HG02938 (cell line): ENCODE measurements around the gene ATMIN.

Experiments used
- ATAC-seq: cut with Tn5 transposase; IDR thresholded peaks from one replicate; pipeline ENCODE4 v1.9.1; 2021; ENCODE audit warnings: mild to moderate bottlenecking, moderate library complexity; ENCODE audit not compliant: unreplicated experiment

ATMIN gene

DNA sequence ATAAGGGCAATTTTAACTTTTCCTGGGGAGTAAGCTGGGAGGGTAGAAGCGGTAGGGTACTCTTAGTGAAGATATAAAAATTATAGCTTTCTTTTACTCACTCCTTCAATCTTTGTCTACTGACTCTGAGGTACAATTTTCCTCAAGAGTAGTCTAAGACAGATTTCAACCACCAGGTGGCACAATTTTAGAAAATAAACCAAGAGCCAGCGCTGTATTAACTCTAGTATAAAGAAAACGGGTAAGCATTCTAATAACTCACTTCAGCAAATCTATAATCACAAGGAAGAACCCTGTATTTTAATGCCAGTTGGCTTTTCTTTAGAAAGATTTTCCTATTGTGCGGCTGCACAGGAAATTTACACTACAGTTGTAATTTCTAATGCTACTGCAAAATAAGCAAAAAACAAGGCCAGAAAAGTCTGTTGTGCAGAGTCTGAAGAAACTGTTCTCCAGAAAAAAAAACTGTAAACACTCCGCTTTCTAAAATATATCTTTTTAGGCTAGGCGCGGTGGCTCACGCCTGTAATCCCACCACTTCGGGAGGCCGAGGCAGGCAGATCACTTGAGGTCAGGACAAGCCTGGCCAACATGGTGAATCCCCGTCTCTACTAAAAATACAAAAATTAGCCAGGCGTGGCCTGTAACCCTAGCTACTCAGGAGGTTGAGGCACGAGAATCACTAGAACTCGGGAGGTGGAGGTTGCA, 30.8 kb upstream of the ATMIN start:
- ATAC-seq: no peak

DNA sequence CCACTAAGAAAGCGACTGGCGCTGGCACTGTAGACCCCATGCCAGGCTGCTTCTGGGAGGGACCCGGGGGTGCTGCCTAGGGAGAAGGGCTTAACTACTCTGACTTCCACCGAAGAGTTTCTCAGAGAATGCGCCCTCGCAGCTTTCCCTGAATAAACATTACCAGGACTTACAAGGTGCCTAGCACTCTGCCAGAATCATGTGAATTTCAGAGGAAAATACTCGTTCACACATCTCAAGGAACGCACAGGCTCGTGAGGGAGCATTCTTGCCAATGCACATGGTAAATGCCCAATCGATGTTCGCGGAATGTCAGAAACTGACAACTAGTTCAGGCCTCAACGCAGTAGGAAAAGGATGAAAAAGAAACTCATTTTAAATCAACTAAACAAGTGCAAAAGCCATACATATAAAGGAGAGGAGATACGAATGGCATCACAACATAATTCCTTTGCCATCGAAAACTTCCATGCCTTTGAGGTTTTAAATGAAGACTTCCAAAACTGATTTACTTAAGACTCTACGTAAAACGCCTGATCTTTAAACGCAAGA, 30.0 kb upstream of the ATMIN start:
- ATAC-seq: no peak

DNA sequence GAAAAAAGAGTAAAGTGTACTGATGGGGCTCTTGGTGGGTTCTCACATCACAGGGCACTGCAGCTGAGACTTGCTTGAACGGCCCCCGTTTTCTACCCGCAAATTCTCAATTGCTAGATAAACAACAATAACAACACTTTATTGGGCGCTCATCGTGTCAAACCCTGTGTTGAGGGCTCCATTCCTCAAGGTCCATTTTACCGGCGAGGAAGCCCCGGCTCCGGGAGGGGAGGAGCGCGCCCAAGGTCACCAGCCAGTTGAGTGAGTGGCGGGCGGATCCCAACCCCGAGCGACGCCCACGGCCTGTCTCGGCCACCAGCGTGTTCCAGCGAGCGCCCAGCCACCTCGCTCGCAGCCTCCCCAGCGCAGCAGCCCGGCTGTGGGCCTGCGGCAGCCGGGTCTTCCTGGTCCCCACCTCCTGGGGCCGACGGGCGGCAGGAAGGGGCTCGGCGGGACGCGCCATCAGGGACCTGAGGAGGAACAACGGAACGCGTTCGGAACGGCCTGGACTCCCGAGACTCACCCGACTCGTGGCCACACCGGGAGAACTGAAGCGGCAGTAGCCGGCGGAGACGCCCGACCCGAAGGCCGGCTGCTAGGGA, 29.3 kb upstream of the ATMIN start:
- peak; percentile 24 for ATAC-seq

DNA sequence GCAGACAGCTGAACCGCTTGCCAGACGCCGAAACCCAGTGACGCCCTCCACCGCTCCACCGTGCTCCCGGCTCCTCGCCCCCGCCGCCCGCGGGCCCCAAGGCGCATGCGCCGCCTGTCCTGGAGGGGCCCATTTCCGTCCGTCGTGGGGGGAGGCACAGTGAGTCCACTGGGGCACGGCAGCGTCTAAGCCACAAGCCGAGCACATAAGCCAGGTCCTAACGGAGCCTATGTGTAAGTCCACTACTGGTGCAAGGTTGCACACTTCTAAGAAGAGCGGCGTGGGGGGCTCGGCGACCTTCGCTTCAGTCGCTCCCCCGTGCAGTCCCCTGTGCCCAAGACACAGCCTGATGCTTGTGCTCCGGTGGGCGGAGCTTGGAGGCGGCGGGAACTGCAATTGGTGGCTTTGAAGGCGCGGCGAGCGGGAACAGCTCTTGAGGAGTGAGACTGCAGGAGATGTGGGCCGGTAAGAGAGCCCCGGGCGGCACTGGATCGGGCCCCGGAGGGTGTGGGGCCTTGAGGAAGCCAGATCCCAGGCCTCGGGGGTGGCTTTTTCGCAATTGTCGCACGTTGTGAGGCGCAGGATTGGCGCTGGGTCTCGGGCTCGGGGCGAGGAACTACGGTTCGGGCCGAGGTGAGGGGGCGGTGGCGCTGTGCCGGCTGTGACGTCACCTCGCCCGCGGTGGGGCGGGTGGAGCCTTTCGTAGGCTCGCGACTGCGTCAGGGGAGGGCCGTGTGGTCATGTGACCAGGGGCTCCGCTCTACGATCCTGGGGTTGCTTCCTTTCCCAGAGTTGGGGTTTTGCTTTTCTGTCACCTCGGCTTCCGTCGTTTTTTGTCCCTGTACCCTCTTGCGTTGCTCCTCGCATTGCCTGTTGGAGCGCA, 28.6 kb upstream of the ATMIN start, which contains the start of the genes CENPN and CMC2:
Gene CENPN, plus strand, starts transcription at position 402 of the 883 bp plus-strand sequence. CDS start 4,726 bp downstream, outside the sequence.
Gene CMC2, minus strand, starts transcription at position 73 of the 883 bp plus-strand sequence. CDS start 9,491 bp downstream, outside the sequence.
- peak; percentile 86 for ATAC-seq

GRCh38 chr16:81008505-81008789, 27.2 kb upstream of the ATMIN start:
- no peak for ATAC-seq

GRCh38 chr16:81012974-81013373, 22.7 kb upstream of the ATMIN start:
- ATAC-seq: no peak

- ATAC-seq: no peak
Observed at GRCh38 chr16:81014672-81015071, 21.0 kb upstream of the ATMIN start.

DNA sequence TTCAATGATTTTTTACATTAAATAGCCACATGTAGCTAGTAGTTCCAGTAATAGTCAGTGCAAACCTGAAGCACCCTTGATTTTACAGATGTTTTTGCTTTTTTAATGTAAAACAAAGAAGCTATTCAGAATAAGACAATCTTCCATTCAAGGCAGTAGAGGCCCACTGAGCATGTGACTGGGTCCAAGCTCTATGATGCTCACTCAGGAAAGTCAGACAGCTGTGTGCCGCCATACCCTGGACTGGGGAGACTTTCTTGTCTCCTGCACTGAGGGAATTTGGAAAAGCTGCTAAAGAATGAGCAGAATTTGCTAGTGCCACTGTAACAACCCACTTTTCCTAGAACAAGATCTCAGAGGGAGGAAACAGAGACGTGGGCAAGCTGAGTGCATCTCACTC, 17.1 kb upstream of the ATMIN start:
- ATAC-seq: no peak

DNA sequence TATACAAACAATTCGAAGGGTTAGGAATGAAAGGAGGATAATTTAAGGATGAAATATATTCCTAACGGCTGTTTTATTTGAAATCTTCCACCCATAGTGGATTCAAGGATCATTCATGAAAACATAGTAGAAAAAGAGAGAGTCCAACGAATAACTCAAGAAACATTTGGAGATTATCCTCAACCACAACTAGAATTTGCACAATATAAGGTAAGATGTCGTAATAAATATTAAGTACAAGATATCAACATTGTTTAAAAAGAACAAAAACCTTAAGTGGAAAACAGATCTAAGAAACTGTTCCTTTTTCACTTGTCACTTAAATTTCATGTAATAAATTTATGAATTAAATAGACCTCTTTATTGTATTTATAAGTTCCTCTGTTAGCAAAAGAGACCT, 9.2 kb upstream of the ATMIN start:
- ATAC-seq: no peak

DNA sequence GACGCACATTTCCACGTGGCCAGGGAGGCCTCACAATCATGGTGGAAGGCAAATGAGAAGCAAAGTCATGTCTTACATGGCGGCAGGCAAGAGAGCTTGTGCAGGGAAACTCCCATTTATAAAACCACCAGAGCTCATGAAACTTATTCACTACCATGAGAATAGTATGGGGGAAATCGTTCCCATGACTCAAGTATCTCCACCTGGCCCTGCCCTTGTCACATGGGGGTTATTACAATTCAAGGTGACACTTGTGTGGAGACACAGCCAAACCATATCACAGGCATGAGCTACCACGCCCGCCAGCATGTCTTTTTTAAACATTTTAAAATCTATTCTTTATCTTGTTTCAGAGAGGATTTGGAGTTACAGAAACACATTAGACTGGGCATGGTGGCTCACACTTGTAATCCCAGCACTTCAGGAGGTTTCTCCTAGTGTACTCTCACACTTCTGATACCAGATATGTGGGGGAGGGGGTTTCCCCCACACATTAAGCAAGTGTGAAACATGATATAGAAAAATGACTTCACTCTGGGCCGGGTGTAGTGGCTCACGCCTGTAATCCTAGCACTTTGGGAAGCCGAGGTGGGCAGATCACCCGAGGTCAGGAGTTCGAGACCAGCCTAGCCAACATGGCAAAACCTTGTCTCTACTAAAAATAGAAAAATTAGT, 5.6 kb upstream of the ATMIN start:
- no peak for ATAC-seq

DNA sequence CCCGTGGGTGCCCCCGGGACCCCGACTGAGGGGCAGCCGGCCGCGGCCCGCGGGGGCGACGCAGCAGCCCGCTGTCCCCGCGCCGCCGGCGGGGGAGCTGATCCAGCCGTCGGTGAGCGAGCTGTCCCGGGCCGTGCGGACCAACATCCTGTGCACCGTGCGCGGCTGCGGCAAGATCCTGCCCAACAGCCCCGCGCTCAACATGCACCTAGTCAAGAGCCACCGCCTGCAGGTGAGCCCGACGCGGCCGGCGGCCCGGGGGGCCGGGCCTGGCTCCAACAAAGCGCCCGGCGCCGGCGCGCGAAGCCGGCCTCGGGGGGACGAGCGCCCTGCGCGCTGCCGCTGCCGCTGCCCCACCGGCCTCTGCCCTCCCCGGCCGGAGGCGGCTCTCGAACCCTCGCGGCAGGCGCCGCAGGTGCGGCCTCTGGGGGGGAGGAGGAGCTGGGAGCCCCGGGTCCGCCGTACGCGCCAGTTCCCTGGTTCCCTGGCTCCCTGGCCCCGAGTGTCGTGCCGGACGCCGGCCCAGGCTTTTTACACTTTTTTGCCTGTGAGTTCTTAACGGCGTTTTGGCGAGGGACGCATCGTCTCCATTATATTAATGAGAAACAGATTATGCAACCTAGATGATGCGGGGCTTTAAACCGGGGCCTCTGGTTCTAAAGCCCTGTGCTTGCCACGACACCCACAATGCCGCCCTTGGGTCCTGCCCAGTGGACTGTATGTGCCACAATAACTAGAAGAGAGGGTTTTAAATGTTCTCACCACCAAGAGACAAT, 521 bp downstream of the ATMIN start:
- peak; percentile 64 for ATAC-seq

DNA sequence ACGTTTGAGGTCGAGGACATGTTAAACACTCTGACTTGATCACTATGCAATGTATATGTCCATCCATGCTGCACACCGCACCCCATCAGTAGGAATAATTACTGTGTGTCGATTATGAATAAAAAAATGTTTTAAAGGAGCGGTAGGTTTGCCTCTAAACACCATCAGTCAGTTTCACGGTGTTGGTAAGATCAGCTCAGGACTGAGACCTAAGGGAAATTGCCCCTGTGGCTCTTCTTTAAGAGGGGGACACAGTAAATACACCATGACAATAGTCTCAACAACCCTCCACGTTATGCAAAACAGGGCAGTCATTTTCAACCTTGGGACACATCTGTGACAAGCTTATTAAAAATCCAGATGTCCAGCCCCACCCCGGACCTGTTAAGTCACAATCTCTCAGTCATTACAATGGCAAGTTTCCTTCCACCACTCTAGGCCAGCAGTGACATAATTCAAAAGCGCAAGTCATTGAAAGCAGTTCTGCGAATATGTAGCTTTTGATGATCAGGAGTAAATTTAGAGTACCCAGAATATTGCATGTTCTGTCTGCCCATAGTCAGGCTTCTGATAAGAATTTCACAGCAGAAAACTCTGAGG, 1.2 kb downstream of the ATMIN start:
- no peak for ATAC-seq

DNA sequence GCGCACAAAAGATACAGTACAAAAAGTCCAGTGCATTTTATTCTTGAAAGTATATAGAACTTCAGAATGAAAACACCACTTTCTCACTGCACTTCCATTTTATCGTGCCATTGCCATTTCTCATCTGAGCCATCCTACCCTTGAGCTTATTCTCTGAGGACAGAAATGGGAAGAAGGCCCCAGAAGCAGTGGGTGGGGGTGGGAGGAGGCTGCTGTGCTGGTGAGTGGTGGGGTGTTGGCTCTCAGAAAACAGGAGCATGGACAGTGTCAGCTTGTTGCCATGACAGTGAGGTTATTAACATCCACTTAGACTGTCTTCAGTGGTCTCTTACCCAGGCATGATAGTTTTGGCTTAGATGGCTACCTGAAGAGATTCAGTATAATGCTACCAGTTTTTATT, 4.5 kb downstream of the ATMIN start:
- ATAC-seq: no peak

GRCh38 chr16:81040842-81041241, 5.2 kb downstream of the ATMIN start:
- ATAC-seq: no peak

- ATAC-seq: no peak
Observed at GRCh38 chr16:81041696-81042095, 6.1 kb downstream of the ATMIN start.

DNA sequence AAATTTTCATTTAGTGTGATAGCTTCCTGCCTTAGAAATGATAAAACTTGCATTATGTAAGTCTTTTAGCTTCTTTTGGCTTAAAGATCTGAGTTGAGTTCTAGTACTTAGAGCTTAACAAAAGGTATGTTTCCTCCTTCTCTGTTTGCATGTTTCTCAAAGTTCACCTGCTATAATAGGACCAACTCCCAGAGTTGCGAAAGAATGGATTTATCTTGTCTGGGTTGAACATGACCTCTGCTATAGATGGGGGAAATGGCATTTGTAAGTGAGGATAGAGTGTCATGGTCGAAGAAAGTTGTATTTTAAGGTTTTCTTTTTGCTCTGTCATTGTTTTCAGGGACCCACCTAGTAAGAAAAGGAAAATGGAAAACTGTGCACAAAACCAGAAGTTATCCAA, 7.2 kb downstream of the ATMIN start:
- ATAC-seq: no peak

GRCh38 chr16:81053761-81054160, 18.1 kb downstream of the ATMIN start:
- no peak for ATAC-seq

DNA sequence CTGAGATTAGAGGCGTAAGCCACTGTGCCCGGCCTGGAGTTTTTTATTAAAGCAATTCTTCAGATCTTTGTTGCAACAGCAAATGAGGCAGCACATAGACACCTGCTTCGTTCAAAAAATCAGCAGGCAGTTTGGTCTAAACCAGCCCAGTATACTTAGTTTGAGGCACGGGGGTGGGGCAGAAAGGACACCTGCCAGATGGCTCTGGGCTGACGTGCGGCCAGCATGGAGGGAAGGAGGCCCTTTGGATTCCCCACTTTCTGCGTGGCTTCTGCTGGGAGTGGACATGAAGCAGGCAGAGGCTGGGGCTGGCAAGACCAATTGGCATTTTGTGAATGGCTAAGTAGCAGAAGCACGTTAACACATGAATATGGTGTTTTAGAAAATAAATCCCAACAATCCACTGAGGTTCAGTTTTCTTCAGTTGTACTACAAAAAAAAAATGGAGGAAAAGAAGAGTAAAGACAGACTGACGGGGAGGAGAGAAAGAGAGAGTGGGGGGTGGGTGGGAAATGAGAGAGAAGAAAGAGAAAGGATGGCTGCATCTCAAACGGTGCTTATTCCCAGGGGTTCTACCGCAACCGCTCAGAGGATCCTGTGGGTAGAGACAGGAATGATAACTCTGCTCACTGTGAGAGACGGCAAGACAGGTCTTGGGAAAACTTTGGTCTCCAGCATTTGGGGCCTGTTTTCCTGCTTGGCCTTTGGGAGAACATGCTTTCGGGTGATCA, 25.1 kb downstream of the ATMIN start:
- no peak for ATAC-seq

GRCh38 chr16:81061307-81061640, 25.6 kb downstream of the ATMIN start:
- no peak for ATAC-seq
